ENCODE results near the gene KRTAP10-12. TPM values are rescaled to one million over a fixed set of nuclear protein-coding genes. Genes with fewer than 3 reads are reported as not detected.
"Not testable (repeated sequence)": the region's sequence is repeated elsewhere in the genome, so short reads cannot be mapped to it uniquely, and the experiment has no call there.

KRTAP10-12 gene, protein sequence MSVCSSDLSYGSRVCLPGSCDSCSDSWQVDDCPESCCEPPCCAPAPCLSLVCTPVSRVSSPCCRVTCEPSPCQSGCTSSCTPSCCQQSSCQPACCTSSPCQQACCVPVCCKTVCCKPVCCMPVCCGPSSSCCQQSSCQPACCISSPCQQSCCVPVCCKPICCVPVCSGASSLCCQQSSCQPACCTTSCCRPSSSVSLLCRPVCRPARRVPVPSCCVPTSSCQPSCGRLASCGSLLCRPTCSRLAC
- not detected for polyA plus RNA-seq (2012; ENCODE audit: low read depth, missing spikeins)

DNA sequence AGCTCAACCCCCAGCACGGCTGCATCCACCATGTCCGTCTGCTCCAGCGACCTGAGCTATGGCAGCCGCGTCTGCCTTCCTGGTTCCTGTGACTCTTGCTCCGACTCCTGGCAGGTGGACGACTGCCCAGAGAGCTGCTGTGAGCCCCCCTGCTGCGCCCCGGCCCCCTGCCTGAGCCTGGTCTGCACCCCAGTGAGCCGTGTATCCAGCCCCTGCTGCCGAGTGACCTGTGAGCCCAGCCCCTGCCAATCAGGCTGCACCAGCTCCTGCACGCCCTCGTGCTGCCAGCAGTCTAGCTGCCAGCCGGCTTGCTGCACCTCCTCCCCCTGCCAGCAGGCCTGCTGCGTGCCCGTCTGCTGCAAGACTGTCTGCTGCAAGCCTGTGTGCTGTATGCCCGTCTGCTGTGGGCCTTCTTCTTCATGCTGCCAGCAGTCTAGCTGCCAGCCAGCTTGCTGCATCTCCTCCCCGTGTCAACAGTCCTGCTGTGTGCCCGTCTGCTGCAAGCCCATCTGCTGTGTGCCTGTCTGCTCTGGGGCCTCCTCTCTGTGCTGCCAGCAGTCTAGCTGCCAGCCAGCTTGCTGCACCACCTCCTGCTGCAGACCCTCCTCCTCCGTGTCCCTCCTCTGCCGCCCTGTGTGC, at the start of gene KRTAP10-12:
KRTAP10-12 (plus strand) TSS at position 1 of the 639 bp plus-strand sequence; CDS start at position 31, 30 bp downstream.
- not testable (repeated sequence) for FAIRE-seq; DNase-seq (ENCODE audit: insufficient read length, low spot score)

DNA sequence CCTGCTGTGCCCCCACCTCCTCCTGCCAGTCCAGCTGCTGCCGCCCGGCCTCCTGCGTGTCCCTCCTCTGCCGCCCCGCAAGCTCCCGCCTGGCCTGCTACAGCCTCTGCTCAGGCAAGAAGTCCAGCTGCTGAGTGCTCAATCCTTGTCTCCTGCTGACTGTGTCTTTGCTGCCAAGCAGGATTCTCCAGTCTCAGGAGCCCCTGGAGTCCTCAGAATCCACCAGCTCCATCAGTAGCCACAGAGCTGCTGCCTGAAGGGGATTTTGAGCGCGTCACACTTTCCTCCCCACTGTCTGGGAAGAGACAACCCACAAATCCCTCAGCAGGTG, 49.8 kb upstream of the KRTAP10-12 start:
- no peak for TF ChIP-seq TAF1 (IDR thresholded peaks at IDR 0.05; ENCODE audit: low read depth, low read length)
- TF ChIP-seq POU2F2 (IDR thresholded peaks at IDR 0.05; ENCODE audit: low read depth, low read length): no peak
- no peak for TF ChIP-seq POLR2AphosphoS5 (IDR thresholded peaks at IDR 0.05; ENCODE audit: low read depth, low read length)
- TF ChIP-seq POLR2A (IDR thresholded peaks at IDR 0.05; ENCODE audit: low read depth, low read length): no peak
- TF ChIP-seq PAX5 (IDR thresholded peaks at IDR 0.05; ENCODE audit: insufficient read depth, low read length, severe bottlenecking): no peak
- no peak for TF ChIP-seq SPI1 (IDR thresholded peaks at IDR 0.05; ENCODE audit: low read depth, low read length)
- FAIRE-seq (no peak), DNase-seq (ENCODE audit: insufficient read length, low spot score) (no peak)

DNA sequence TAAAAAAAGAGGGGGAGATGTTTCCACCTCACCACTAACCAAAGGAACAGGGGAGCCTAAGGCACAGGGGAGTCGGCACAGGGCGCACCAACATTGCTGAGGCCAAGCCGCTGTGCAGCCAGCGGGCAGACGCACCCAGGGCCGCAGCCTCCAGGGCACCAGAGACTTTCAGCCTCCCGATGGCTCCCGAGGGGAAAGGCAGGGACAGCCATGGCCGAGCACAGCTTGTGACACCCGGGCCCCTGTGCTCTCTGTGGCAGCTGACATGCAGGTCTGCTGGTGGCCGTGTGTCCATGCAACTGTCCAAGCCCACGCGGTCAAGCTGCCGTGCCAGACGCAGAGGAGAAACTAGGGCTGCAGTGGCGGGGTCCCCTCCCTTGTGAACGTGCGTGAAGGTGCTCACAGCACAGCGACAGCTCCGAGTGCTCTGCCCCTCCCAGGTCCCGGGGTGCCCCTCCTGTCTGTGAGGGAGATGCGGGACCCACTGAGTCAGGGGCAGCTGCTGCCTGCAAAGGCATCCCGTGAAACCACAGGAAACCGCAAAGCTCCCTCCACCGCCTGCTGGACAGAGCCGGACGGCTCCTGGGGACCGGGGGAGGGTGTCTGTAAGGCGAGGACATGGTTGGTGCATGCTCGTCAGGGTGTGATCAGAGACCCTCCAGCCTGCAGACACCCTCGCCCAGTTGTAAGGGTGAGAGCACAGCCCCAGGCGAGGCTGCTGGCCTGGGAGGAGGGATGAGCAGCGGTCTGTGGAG, 48.2 kb upstream of the KRTAP10-12 start:
- TF ChIP-seq POLR2AphosphoS5 (IDR thresholded peaks at IDR 0.05; ENCODE audit: low read depth, low read length): no peak
- no peak for TF ChIP-seq POU2F2 (IDR thresholded peaks at IDR 0.05; ENCODE audit: low read depth, low read length)
- TF ChIP-seq TAF1 (IDR thresholded peaks at IDR 0.05; ENCODE audit: low read depth, low read length): no peak
- no peak for TF ChIP-seq SPI1 (IDR thresholded peaks at IDR 0.05; ENCODE audit: low read depth, low read length)
- no peak for TF ChIP-seq POLR2A (IDR thresholded peaks at IDR 0.05; ENCODE audit: low read depth, low read length)
- no peak for TF ChIP-seq PAX5 (IDR thresholded peaks at IDR 0.05; ENCODE audit: insufficient read depth, low read length, severe bottlenecking)
- FAIRE-seq (no peak), DNase-seq (ENCODE audit: insufficient read length, low spot score) (no peak)

DNA sequence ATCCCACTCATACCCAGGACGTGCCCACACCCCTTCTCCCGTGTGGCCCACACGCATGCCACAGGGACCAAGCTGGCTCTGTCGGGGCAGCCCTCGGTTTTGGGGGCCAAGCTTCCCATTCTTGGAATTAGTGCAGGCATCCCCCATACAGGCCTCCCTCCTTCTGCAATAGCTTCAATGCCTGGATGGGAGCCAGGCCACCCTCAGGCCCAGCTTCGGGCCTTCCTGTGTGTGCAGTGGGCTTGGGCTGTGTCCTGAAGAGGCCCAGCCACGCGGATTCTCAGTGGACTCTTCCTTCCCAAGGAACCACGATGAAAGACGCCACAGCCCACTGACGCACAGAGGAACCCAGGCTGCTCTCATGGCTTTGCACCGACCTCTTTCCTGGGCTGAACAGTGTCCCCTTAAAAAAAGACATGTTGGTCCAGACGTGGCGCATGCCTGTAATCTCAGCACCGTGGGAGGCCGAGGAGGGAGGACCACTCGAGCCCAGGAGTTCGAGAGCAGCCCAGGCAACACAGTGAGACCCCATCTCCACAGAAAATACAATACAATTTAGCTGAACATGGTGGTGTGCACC, 47.4 kb upstream of the KRTAP10-12 start:
- FAIRE-seq: no peak
- DNase-seq (ENCODE audit: insufficient read length, low spot score): no peak
- TF ChIP-seq SPI1 (IDR thresholded peaks at IDR 0.05; ENCODE audit: low read depth, low read length): no peak
- TF ChIP-seq POLR2A (IDR thresholded peaks at IDR 0.05; ENCODE audit: low read depth, low read length): no peak
- TF ChIP-seq POLR2AphosphoS5 (IDR thresholded peaks at IDR 0.05; ENCODE audit: low read depth, low read length): no peak
- TF ChIP-seq TAF1 (IDR thresholded peaks at IDR 0.05; ENCODE audit: low read depth, low read length): no peak
- TF ChIP-seq POU2F2 (IDR thresholded peaks at IDR 0.05; ENCODE audit: low read depth, low read length): no peak
- TF ChIP-seq PAX5 (IDR thresholded peaks at IDR 0.05; ENCODE audit: insufficient read depth, low read length, severe bottlenecking): no peak

DNA sequence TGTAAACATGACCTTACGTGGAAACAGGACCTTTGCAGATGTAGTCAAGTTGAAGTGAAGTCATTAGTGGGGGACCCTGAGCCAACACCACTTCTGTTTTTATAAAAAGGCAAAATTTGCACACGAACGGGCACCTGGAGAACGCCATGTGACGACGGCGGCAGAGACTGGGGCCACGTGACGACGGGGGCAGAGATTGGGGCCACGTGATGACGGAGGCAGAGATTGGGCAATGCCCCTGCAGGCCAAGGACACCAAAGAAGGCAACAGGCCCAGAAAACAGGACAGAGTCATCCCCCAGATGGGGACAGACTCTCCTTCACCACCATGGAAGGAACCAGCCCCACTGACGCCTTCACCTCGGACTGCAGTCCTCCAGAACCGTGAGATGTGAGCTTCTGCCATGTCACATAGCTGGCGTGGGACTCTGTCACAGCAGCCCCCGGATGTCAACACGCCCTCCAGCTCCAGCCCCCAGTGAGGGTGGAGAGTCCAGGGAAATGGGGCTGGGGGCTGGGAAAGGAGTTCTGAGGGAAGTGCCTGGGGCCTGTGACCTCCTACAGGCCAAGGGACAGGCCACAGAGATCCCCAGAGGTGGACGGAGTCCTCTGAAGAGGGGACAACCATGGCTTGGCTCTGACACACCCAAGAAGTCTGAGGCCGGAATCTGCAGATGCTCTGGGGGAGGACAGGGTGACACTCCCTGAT, 46.6 kb upstream of the KRTAP10-12 start:
- FAIRE-seq (no peak), DNase-seq (ENCODE audit: insufficient read length, low spot score) (no peak)
- TF ChIP-seq SPI1 (IDR thresholded peaks at IDR 0.05; ENCODE audit: low read depth, low read length) (no peak), POLR2A (IDR thresholded peaks at IDR 0.05; ENCODE audit: low read depth, low read length) (no peak), TAF1 (IDR thresholded peaks at IDR 0.05; ENCODE audit: low read depth, low read length) (no peak), POLR2AphosphoS5 (IDR thresholded peaks at IDR 0.05; ENCODE audit: low read depth, low read length) (no peak), POU2F2 (IDR thresholded peaks at IDR 0.05; ENCODE audit: low read depth, low read length) (no peak), PAX5 (IDR thresholded peaks at IDR 0.05; ENCODE audit: insufficient read depth, low read length, severe bottlenecking) (no peak)

DNA sequence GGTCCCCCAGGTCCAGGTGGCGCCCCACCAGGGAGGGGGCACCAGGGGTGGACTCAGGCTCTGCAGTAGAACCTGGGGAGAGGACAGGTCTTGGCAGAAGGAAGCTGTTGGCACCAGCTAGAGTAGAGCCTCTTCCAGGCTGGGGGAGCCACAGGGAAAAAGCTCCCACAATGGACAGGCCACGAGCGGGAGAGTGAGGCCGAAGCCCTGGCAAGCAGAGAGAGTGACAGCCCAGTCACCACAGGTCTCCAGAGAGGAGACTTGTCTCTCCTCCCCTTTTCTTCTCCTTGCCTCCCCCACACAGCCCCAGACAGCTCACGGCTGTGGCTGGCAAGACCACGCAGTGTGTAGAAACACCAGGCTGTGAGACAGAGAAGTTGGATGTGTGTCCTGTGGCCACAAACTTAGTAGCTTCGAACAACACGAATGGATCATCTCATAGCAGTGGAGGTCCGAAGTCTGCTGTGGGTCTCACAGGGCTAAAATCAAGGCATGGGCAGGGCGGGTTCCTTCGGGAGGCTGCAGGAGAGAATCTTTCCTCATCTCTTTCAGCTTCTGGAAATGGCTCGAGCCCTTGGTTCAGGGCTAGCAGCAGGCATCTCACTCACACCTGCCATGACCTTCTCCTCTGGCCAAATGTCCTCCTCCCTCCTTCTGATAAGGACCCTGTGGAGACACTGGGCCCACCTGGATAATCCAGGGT, 45.8 kb upstream of the KRTAP10-12 start:
- DNase-seq (ENCODE audit: insufficient read length, low spot score) (no peak), FAIRE-seq (no peak)
- TF ChIP-seq SPI1 (IDR thresholded peaks at IDR 0.05; ENCODE audit: low read depth, low read length) (no peak), PAX5 (IDR thresholded peaks at IDR 0.05; ENCODE audit: insufficient read depth, low read length, severe bottlenecking) (no peak), POLR2AphosphoS5 (IDR thresholded peaks at IDR 0.05; ENCODE audit: low read depth, low read length) (no peak), POLR2A (IDR thresholded peaks at IDR 0.05; ENCODE audit: low read depth, low read length) (no peak), POU2F2 (IDR thresholded peaks at IDR 0.05; ENCODE audit: low read depth, low read length) (no peak)

DNA sequence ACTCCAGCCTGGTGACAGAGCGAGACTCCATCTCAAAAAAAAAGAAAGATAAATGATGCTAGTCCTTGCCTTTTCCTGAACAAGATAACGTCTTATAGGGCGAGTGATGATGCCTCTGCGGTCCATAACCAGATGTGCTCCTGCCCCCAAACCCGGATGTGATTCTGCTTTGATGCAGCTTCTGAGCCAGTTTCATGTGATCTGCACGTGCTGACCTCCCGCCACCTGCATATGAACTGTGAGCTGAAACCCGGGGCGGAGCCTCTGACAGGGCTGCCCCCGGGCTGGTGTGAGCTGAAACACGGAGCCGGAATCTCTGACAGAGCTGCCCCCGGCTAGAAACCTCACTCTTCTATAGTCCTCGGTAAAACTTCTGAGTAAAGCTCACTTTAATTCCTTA, 43.8 kb upstream of the KRTAP10-12 start:
- no peak for DNase-seq (ENCODE audit: insufficient read length, low spot score)
- TF ChIP-seq POU2F2 (IDR thresholded peaks at IDR 0.05; ENCODE audit: low read depth, low read length): no peak
- TF ChIP-seq PAX5 (IDR thresholded peaks at IDR 0.05; ENCODE audit: insufficient read depth, low read length, severe bottlenecking): no peak
- no peak for TF ChIP-seq POLR2A (IDR thresholded peaks at IDR 0.05; ENCODE audit: low read depth, low read length)
- TF ChIP-seq POLR2AphosphoS5 (IDR thresholded peaks at IDR 0.05; ENCODE audit: low read depth, low read length): no peak
- no peak for TF ChIP-seq TAF1 (IDR thresholded peaks at IDR 0.05; ENCODE audit: low read depth, low read length)
- no peak for TF ChIP-seq SPI1 (IDR thresholded peaks at IDR 0.05; ENCODE audit: low read depth, low read length)
- no peak for FAIRE-seq

DNA sequence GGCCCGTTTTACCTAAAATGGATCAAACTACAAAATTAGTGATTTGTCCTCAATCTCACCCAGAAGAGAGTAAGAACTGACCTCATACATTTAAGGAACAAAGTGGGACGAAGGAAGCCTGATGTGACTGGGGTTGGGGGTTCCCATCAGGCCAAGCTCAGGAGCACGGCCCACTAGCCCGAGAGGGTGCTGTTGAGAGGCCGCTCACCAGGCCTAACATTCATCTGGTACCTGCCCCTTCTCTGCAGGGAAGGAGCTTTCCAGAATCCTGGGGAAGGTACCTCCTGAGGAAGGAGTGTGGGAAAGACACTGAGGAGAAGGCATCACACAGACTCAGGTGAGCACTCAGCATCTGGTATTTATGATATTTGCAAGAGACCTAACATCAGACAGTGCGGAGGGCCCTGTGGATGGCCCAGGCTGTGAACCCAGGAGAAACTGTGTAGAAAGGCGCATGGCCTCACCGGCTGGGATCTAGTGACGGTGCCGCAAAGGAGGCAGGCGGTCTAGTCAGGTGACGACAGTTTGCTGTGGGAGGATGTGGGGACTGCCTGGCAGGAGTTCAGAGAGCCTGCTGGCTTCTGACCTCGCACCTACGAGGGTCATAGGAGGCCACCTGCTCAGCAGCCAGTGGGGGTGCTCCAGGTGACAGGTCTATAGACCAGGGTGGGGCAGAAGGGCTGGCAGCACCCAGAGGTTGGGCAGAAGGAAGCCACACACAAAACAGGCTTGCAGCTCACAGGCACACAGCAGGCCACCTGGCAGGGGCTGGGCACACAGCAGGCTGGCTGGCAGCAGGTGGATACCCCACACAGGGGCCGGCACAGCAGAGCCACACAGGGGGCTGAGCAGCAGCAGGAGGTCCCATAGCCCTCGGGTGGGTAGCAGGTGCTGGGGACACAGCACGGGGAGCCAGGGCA, 43.1 kb upstream of the KRTAP10-12 start:
- no peak for DNase-seq (ENCODE audit: insufficient read length, low spot score)
- TF ChIP-seq SPI1 (IDR thresholded peaks at IDR 0.05; ENCODE audit: low read depth, low read length) (no peak), POU2F2 (IDR thresholded peaks at IDR 0.05; ENCODE audit: low read depth, low read length) (no peak), POLR2AphosphoS5 (IDR thresholded peaks at IDR 0.05; ENCODE audit: low read depth, low read length) (no peak), POLR2A (IDR thresholded peaks at IDR 0.05; ENCODE audit: low read depth, low read length) (no peak), PAX5 (IDR thresholded peaks at IDR 0.05; ENCODE audit: insufficient read depth, low read length, severe bottlenecking) (no peak), TAF1 (IDR thresholded peaks at IDR 0.05; ENCODE audit: low read depth, low read length) (no peak)
- no peak for FAIRE-seq
